Stimulated activated CD8-positive, alpha-beta memory T cell treated with anti-CD3 and anti-CD28 coated beads, Interleukin-15, amount 100 ng/mL, for 24 hours (primary cell): ENCODE results near the gene UBE2M.
"Not testable (repeated sequence)": the region's sequence is repeated elsewhere in the genome, so short reads cannot be mapped to it uniquely, and the experiment has no call there.

Experiments
- DNase-seq: peaks from one replicate; pipeline ENCODE4 v3.0.0-alpha.2; 2020; ENCODE audit warnings: low read depth

The UBE2M gene

DNA sequence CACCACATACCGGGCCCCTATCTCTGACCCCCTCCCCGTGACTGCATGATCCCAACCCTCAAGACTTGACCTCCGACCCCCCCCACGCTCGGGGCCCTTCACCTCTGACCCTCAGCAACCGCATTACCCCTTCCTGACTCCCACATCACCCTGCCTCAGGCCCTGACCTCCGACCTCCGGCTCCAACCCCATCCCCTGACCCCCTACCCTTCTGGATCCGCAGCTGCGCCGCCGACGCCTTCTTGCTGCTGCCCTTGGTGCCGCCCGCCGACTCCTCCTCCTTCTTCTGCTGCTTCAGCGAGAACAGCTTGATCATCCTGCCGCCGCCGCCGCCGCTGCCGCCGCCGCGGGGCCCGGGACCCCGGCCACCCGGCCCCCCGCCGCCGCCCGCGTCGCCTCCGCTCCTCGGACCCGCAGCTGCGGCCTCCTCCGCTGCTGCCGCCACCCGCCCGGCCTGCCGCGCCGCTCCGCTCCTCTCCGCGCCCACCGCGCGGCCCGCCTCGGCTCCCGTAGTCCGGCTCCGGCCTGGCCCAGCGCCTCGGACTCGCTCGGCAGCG lies at the start of gene UBE2M:
UBE2M (minus strand) TSS at position 546 of the 557 bp plus-strand sequence; CDS start at position 316, 230 bp downstream.
- no peak for DNase-seq

DNA sequence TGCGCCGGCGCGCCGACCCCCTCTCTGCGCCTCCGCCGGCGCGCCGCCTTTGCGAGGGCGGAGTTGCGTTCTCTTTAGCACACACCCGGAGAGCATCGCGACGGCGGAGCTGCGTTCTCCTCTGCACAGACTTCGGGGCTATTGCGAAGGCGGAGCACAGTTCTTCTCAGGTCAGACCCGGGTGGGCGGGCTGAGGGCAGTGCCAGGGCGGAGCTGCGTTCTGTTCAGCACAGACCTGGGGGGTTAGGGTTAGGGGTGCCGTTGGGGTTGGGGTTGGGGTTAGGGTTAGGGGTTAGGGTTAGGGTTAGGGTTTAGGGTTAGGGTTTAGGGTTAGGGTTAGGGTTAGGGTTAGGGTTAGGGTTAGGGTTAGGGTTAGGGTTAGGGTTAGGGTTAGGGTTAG lies 48.8 kb upstream of the UBE2M start:
- DNase-seq, result not testable (repeated sequence)

DNA sequence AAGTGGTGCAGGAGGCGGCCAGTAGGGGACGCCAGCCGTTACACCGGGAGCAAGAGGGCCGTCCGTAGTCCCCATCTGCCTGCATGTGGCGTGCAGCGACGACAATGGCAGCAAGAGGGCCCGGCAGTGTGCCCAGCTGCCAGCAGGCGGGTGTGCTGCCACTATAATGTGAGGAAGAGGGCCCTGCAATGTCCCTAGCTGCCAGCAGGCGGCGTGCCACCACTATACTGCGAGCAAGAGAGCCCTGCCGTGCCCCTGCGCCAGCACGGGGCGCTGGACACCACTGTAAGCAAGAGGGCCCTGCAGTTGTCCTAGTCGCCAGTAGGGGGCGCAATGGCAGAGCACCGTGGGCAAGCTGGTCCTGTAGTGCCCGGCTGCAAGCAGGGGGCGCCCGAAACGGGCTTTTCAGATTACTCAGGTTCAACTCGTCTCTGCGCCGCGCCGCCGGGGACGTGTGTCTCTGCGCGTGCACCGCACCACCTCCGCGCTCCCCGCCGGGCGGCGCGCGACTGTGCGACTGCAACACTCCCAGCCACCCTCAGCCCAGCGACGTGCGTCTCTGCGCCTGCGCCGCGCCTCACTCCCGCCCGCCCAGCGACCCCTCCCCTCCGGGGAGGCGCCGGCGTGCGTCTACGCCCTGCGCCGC lies 48.0 kb upstream of the UBE2M start:
- not testable (repeated sequence) for DNase-seq

DNA sequence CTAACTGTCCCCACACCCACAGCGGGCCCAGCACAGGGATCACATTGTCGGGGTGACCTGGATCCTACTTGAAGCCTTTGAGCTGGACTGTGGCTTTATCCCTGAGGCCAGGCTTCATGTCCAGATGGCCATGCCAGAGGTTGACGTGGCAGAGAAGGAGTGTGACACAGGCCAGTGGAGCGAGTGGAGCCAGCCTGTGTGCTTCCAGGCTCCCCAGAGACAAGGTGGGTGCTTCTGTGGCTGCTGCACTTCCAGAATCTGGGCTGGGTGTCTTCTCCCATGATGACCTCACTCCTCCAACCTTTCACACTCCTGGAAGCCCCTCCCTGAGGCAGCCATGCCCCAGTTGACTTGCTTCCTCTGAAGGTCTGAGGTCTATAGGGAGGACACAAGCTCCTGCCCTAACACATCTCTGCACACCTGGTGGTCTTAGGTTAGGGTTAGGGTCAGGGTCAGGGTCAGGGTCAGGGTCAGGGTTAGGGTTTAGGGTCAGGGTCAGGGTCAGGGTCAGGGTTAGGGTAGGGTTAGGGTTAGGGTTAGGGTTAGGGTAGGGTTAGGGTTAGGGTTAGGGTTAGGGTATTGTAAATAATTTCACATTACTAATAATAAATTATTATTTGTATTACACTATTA lies 27.8 kb upstream of the UBE2M start:
- no peak for DNase-seq

GRCh38 chr19:58585442-58586132 lies 27.2 kb upstream of the UBE2M start:
- no peak for DNase-seq

GRCh38 chr19:58584498-58585441 lies 26.4 kb upstream of the UBE2M start:
- no peak for DNase-seq

DNA sequence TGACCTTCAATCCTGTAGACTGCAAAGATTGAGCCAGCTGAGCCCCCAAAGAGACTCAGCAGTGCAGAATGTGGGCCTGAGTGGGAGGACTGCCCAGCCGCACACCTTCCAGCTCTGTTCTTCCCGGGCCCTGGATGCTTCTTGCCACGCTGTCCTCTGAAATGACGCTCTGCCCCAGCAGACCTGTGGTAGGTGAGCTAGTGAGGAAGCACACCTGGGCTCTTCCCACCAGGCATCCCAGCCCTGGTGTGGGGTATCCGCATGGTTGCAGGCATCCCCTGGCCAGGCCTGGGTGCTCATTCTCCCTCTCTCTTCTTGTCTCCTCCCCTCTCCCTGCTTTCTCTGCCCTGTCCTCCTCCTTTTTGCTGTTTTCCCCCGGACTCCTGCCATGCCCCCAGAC lies 24.6 kb upstream of the UBE2M start:
- no peak for DNase-seq

- DNase-seq, result peak; percentile 78
Observed at GRCh38 chr19:58581227-58582141, 23.1 kb upstream of the UBE2M start.

- DNase-seq, result no peak
Observed at GRCh38 chr19:58579473-58580142, 21.2 kb upstream of the UBE2M start.

DNA sequence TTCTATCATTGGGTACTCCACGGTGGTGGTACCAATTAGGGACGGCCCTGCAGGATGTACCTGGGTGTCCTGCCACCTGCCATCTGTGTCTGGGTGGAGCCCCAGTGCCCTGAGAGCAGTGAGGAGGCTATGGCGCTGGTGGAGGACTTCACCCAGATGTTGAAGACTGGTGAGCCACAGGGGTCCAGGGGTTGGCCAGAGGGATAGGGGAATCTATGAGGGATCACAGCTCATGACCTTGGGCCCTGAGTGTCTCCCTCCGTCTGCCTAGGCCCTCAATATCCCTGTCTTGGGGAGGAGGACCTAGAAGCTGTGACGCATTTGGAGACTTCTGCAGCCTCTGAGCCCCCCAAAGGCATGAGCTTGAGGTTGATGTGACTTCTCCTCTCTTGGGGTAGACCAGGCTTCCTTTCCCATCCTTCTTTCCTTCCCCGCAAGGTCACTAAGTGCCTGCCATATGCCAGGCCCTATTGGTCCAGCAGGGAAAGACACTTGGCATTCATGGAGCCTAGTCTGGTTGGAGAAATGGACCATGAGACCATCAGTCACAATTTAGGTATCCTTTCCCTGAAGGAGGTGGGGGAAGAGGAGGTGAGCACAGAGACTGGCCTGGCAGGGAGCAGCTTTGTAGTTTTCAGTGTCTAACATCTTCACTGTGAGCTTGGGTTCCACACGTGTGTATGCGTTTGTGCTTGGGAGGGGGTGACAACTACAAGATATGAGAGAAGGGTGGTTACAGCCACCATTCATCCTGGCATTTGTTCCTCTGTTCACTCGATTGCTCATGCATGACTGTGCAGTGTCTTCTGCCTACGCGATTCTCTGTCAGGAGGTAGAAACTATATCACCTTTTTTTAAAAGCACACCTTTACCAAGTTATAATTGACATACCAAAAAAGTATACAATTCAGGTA lies 19.9 kb upstream of the UBE2M start:
- no peak for DNase-seq

DNA sequence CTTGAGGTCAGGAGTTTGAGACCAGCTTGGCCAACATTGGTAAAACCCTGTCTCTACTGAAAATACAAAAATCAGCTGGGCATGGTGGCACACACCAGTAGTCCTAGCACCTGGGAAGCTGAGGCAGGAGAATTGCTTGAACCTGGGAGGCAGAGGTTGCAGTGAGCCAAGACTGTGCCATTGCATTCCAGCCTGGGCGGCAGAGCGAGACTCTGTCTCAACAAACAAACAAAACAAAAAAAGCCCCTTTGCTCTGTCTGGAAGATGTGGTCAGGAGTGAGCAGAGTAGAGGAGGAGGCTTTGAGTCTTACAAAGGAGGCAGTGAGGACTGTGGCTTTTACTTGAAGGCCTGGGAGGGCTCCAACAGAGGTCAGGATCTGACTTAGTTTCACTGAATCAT lies 19.2 kb upstream of the UBE2M start:
- not testable (repeated sequence) for DNase-seq

GRCh38 chr19:58575183-58576041 lies 17.0 kb upstream of the UBE2M start:
- DNase-seq, result no peak

DNA sequence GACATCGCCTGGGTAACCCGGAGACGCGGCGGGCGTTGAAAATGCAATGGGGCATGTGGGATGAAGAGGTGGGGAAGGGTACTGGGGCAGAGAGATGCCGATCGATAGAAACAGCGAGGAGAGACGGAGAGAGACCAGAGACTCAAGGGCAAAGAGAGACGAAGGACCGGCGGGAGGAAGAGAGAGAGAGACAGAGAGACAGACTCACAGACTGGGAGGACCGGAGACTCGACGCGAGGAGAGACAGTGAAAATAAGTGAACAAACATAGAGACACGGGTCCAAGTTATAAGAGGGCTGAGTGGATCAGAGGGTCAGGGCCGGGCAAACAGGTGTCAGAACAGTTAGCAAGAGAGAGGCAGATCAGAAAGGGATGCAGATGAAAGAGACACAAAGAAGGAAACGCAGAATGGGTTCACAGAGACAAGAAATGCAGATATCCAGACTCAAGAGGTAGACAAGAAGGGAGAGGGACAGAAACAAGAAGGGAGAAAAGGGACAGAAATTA lies 15.3 kb upstream of the UBE2M start:
- DNase-seq, result no peak

DNA sequence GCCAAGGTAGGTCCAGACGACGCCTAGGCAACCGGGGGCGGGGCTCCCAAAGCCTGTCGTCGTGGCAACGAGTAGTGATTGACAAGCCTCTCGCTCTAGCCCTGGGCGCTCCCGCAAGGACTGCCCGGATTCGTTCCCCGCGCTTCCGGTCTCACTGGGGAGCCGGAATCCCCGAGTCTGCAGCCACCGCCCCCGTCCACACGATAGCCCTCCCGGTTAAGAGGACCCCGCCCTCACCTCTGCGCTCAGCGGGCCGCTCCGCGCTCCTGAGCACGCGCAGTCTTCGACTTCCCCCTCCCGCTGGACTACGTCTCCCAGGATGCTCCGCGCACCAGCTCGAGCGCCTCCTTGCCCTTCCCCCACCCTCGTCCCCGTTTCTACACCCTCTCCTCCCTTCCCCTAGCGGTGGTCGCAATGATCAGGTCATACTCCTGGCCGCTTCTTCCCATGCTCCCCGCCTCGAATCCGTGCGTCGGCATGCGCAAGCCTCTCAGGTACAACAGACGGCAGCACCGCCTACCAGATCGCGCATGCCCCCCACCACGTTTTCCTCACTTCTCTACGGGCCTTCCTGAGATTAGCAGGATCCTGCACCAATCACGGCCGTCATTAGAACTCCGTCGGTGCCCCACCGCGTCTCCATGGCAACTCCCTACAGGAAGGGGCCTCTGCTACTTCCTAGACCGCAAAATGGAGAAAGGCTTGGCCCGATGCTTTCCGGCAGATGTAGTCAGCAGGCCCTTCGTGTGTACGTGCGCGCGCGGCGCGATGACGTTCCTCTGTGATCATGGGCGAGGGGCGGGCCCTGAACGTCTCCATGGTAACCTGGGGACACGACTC lies 14.6 kb upstream of the UBE2M start, which contains the start of gene MZF1:
MZF1 (minus strand) TSS at position 518 of the 840 bp plus-strand sequence. CDS start 1,946 bp downstream, outside the sequence.
- DNase-seq, result peak; percentile 98

GRCh38 chr19:58572026-58572817 lies 13.8 kb upstream of the UBE2M start:
- no peak for DNase-seq

GRCh38 chr19:58571575-58571947 lies 13.2 kb upstream of the UBE2M start:
- no peak for DNase-seq
